ENCODE results near the gene MAN1C1. TPM values are rescaled to one million over a fixed set of nuclear protein-coding genes. Genes with fewer than 3 reads are reported as not detected.

The MAN1C1 gene
- total RNA-seq, 1 donor from 2014 or later = 22.6 TPM

DNA sequence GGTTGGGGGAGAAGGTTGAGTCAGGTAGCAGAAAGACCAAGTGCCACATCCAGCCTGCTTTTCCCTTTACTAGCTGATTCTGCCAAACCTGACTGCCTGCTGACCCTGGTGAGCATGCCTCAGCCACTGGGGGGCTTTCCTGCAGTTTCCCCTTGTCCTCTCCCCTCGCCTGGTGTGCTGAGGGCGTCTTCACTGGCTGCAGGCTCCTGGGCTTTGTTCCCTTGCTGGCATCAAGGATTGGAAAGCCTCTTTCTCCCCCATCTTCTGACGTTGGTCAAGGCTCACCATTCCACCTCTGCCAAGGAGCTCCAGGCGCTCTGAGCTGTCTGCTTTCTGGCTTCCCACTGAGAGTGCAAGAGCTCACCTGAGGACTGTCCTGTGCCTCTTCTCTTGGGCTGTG, 28.4 kb downstream of the MAN1C1 start:
- Mint-ChIP-seq H3K36me3 (ENCODE audit: low read depth) (peaks cover 4% of the 10 kb centered on the region), H3K27ac (ENCODE audit: unreplicated experiment) (no peak overlapping the region), H3K9me3 (no peaks in the 10 kb centered on the region), H3K27me3 (ENCODE audit: low read depth) (no peaks in the 10 kb centered on the region), H3K4me3 (no peak overlapping the region), H3K4me1 (peaks cover 32% of the 10 kb centered on the region)
- DNase-seq (ENCODE audit: low read depth, low spot score) = no peak
- TF ChIP-seq CTCF (conservative IDR thresholded peaks at IDR 0.05) = no peak

DNA sequence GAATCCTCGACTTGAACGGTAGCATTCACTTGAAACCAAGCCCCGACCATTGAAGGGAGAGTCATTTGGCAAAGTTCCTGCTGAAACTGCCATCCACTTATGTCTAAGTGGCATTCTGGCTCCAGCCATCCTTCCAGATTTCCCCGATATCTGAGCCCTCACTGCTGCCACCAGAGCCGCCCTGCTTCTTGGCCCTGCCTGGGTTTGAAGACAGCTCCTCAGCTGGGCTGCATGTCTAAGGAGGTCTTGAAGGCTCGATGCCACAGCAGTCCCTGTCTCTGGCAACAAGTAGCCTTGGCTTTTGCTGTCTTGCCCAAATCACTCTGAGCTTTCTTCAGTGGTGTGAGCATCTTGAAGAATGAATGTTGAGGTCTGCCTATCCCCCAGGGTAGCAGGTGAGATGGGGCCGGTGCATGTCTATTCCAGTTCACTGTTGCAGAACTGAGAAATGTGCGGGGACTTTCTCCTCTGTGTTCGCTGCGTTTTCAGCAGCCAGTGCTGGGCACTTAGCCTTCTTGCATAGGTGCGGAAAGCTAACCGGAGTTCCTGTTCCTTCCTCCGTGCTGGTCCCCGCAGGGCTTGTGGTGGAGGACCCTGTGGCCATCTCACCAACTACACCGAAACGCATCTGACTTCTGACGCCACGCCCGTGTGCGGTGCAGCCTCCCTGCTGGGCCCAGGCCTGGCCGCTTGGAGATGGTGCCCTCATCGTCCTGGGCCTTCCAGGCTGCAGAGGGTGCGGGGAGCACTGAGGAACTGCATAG, 29.2 kb downstream of the MAN1C1 start:
- Mint-ChIP-seq H3K4me3 (no peak overlapping the region), H3K9me3 (no peaks in the 10 kb centered on the region), H3K27ac (ENCODE audit: unreplicated experiment) (no peak overlapping the region), H3K36me3 (ENCODE audit: low read depth) (peaks cover 4% of the 10 kb centered on the region), H3K27me3 (ENCODE audit: low read depth) (no peaks in the 10 kb centered on the region), H3K4me1 (peaks cover 35% of the 10 kb centered on the region)
- no peak for TF ChIP-seq CTCF (conservative IDR thresholded peaks at IDR 0.05)
- no peak for DNase-seq (ENCODE audit: low read depth, low spot score)

DNA sequence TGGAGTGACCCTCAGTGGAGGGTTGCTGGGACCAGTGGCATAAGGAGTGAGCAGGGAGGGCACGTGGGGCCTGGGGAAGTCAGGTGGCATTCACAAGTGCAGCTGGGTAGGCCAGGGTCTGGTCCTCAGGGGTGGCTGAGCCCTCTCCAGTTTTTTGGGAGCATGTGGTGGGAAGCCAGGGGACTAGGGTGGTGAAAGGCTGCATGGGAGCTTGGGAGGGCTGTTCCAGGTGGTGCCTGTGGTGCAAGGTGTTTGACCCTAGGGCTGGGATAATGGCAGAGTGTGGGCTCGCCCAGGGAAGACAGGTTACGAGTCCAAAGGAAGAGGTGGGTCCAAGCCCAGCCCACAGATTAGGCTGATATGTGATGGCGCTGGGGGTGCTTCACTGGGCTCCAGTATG, 30.5 kb downstream of the MAN1C1 start:
- Mint-ChIP-seq H3K9me3 (no peaks in the 10 kb centered on the region), H3K27me3 (ENCODE audit: low read depth) (no peaks in the 10 kb centered on the region), H3K27ac (ENCODE audit: unreplicated experiment) (no peak overlapping the region), H3K36me3 (ENCODE audit: low read depth) (peaks cover 4% of the 10 kb centered on the region), H3K4me3 (no peak overlapping the region), H3K4me1 (peaks cover 24% of the 10 kb centered on the region)
- no peak for DNase-seq (ENCODE audit: low read depth, low spot score)
- TF ChIP-seq CTCF (conservative IDR thresholded peaks at IDR 0.05) = no peak

GRCh38 chr1:25647863-25648262, 31.3 kb downstream of the MAN1C1 start:
- Mint-ChIP-seq H3K4me3 (no peak overlapping the region), H3K4me1 (peaks cover 24% of the 10 kb centered on the region), H3K27ac (ENCODE audit: unreplicated experiment) (no peak overlapping the region), H3K36me3 (ENCODE audit: low read depth) (peaks cover 4% of the 10 kb centered on the region), H3K27me3 (ENCODE audit: low read depth) (no peaks in the 10 kb centered on the region), H3K9me3 (no peaks in the 10 kb centered on the region)
- no peak for DNase-seq (ENCODE audit: low read depth, low spot score)
- TF ChIP-seq CTCF (conservative IDR thresholded peaks at IDR 0.05) = no peak

- TF ChIP-seq CTCF (conservative IDR thresholded peaks at IDR 0.05) = no peak
- no peak overlapping the region for H3K4me3 Mint-ChIP-seq
- H3K36me3 Mint-ChIP-seq (ENCODE audit: low read depth) = peaks cover 4% of the 10 kb centered on the region
- DNase-seq (ENCODE audit: low read depth, low spot score) = no peak
- H3K4me1 Mint-ChIP-seq = peaks cover 30% of the 10 kb centered on the region
- H3K27ac Mint-ChIP-seq (ENCODE audit: unreplicated experiment) = no peak overlapping the region
- H3K27me3 Mint-ChIP-seq (ENCODE audit: low read depth) = no peaks in the 10 kb centered on the region
- H3K9me3 Mint-ChIP-seq = no peaks in the 10 kb centered on the region
Measured at GRCh38 chr1:25648681-25649440, 32.3 kb downstream of the MAN1C1 start.

Measured in neural crest cell (in vitro differentiated cells).